GOT3 (cell line): ENCODE results near the gene TRIO.

Experiments
- DNase-seq: peaks from one replicate; lab custom pipeline; 2025; ENCODE audit warnings: mixed read lengths; lab: John Stamatoyannopoulos, UW

Gene TRIO

DNA sequence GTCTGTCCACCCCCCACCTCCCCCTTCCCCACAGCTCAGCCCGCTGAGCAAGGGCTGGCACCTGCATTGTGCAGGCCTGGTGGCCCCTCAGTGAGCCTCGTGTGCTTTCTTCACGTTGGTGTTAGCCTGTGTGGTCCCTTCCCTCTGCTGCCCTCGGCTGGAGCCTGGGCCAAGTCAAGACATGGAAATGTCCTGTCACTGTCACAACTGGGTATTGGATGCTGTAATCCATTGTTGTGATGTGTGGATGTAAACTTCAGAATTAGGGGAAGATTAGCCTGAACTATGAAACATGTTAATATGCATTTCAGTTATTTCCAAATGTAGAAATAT, 103.9 kb downstream of the TRIO start:
- DNase-seq: no peak

DNA sequence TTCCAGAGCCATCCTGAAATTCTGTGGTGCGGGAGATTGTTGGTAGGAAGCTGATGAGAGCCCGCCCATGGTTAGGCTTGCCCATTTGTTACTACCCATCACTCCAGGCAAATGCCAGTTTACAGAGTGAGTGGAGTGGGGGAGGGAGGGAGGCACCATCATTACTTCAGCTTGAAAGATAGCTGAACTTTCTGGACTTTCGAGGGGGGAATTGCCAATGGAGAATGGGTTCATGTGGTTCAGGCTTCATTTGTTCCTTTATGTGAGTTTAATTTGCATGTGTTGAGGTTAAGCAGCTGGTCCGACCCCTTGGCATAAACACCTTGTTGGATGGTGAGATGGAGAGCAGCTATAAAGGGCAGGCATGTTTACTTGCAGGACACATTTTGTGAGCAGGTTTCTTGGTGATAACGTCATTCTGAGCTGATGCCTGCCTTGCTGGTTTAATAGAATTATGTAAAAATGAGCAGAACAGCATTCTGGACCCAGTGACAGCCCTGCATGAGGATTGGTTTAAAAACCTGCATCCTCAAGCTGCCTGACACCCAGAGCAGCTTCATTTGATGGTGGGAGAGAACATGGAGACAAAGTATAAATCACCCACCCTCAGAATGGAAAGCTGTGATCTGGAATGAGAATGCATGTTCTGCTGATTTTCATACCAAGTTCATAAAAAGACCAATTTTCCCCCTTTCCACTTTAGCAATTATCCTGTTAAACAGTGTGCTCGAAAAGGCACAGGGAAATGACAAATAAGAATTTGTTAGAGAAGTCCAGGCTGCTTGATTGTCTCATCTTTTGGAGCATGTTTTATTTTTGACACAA, 106.3 kb downstream of the TRIO start:
- DNase-seq: no peak

- DNase-seq: no peak
These were observed 107.0 kb downstream of the TRIO start for GRCh38 chr5:14250084-14250695.

GRCh38 chr5:14250748-14251701, 107.9 kb downstream of the TRIO start:
- no peak for DNase-seq

DNA sequence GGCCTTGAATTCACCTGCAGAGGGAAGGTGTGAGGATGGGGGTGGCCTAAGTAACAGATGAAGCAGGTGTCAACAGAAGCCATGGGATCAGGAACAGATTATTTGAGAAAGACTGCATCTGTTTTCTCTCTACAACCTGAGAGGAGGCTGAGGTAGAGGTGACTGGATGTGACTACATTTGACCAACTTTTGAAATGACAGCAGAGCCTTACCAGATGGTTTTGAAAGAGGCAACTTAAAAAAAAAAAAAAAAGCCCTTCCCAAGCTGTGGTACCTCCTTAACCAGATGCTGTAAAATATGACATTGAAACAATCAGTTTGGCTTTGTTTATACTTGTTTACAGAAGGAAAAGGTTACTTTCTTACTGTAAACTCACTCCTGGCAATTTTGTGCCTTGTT, 108.6 kb downstream of the TRIO start:
- no peak for DNase-seq

DNA sequence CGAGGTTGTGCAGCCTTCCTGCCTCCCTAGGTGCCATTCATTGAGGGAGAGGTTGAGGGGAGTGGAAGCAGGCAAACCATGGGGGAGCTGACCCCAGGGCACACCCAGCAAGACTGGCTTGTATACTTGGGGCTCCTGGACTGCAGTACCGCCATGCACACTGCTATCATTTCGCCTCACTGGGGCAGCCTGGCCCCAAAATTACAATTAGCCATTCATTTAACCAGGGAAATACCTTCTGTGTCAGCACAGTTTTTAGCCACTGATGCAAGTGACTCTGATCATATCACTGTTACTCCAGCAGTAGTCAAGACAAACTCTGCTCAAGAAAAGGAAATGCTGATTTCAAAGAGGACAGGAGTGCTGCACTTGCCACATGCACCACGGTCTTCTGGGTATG, 109.7 kb downstream of the TRIO start:
- DNase-seq: no peak

DNA sequence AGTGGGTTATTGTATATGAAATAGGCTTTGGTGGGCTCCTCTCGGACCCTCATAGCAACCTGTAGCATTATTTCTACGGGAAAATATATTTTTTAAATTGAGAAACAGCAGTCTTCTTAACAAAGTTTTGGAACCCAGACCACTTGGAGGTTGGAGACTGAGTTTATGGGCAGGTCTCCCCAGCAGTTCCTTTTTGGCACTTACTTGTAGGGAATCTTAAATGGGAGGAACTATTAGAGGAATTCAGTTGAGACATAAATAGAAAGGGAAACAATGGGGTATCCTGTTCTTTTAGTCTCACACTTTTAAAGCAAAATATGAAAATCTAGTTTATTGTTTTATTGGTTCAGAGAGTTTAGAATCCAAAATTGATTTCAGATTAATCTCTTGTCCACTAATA, 111.5 kb downstream of the TRIO start:
- DNase-seq: no peak

- DNase-seq: no peak
These were observed 113.0 kb downstream of the TRIO start for GRCh38 chr5:14256026-14256690.

DNA sequence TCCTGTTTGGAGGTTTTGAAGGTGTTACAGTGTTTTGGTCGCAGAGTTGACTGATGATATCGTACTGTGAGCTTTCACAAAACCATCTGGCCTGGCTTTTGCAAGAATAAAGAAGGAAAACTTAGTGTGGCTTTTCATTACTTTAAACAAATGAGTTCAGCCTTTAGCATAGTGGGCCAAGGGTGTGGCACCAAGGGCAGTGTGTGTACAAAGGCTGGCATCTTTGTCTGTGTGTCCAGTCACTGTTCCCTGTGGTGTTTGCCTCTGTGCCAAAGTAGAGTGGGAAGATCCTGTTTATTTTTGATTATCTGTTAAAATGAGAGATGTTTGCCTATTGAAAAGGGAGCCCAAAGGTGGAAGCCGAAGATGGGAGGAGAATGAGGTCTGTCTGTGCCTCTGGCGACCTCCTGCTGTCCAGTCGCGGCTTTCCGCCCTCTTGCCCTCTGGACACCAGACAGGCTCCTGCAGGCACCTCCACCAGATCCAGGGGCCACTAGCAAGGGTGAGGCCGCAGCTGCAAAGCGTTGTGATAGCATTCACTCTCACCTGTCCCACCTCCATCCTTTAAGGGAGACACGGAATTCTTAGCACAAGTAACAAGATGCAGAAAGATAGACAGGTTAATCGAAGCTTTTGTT, 113.7 kb downstream of the TRIO start:
- no peak for DNase-seq

DNA sequence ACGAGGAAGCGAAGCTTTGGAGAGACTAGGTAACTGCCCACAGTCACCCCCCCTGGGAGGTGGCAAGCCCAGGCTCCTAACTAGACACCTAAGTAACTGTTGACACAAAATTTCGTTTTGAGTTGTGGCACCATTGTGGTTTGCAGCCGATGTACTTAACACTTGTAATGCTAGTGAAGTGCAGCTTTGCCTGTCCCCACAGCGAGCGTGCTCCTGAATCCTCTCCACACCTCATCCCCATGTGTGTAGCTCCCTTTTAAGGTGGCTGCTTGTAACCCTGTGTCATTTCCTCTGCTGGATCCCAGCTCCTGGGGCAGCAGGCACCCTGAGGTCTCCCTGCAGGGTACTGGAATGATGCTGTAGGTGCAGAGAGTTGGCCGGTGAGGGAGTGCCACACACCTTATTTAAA, 114.9 kb downstream of the TRIO start:
- DNase-seq: no peak

- no peak for DNase-seq
These were observed 115.7 kb downstream of the TRIO start for GRCh38 chr5:14258840-14259239.

DNA sequence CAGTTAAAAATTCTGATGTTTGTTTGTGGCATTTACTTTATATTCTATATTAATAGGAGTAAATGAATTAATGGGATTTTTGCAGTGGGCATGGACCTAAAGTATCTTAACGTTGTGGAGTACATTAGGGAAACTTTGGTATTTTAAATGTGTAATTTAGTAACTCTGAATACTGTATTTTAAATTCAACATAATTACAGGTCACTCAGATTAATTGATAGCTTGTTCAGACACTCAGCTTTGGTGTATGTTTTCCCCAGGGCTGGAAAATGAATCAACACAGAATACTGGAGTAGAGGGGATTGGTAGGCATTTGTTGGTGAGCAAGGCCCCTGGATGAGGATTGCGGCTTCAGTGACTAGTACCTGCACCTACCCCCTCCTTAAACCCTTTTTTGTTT, 117.5 kb downstream of the TRIO start:
- no peak for DNase-seq

DNA sequence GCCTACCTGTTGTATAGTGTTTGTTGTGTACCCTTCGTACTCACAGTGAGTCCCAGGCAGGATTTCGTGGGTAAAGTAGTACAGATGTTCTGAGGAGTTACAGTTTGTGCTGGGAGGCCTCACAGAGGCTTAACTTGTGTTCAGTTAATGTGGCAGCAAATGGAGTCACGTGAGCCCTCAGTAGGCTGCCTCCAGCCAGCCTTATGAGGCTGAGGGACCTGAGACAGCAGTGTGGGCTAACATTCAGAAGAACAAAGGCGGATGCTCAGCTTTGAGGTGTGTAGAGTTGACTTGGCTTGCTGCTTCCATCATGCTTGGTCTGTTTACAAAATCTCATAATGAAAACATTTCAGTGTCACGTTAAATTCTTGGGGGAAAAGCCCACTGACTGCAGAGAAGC, 118.1 kb downstream of the TRIO start:
- no peak for DNase-seq

DNA sequence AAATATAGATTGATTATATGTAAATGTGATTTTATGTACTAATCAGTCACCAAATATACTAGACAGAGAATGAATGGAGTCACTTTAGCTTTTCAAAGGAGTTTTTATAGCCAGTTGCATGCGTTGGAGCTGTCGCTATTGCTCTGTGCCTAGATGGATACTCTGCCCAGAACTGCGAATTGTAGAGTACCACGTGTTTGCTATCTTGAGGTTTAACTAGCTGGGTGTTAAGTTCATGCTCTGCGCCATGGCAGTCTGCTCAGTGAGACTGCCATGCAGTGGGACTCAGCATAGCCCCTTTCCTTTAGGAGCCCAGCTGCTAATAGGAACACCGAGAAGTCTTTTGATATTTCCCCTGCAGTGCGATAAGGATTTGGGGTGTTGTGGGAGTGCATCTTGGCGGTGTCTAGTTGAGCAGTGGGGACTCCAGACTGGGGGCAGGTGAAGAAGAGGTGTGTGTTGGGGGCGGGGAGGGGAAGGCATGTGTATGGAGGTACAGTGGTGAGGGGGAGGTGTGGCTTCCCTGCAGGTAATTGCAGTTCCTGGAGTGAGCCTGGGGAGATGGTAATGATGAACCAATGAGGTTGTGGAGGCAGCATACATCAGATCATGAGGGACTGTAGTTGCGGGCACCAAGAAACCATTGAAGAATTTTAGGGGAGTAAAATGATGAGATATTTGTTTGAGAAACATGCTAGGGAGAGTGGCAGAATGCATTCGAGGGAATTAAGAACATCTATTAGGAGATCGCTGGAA, 118.9 kb downstream of the TRIO start:
- DNase-seq: no peak

DNA sequence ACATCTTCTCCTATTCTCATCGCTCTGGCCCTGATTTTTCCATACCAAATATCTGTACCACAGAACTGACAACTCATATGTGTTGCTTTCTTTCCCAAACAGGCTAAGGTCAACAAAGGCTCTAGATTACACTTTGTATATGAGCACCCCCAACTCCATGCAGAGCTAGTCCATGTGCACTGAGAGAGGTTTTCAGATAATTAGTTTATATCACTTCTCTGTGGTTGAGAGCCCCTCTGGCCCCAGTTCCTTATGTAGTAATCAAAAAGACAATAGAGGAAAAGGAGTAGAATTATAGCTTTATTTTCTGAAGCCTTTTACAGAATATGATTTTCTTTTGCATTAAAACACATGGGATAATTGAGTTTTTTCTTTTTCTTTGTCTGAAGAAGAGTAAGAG, 120.0 kb downstream of the TRIO start:
- no peak for DNase-seq

- no peak for DNase-seq
These were observed 120.6 kb downstream of the TRIO start for GRCh38 chr5:14263699-14264098.

DNA sequence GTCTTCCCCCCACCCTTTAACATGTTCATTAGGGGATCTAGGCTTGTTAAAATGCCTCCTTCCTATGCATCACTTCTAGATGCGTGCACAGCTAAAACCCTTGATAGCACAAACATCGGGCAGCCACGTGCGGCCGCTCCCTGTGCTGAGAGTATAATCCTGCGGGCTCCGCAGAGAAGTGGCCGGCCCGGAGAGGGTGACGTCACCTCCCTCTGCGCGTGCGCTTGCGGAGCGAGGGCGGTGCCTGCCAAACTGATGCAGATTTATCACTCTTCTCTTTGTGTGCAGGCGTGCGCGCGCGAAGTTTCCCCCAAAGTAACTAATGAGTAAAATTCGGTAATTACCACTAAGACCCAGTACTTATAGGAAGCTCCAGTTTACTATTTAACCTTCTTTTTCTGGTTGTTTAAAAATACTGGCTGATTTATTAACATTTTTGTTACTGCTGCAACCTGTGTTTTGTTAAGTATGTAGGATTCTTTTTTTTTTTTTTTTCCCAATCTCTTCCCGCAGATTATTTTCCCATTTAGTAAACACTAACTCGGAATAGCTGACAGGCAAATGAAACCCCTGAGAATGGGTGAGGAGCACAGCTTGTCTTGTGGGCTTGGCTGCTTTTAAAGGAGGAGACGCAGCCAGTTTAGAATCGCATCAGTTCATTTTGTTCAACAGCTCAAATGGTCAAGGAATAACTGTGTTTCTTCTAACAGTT, 121.6 kb downstream of the TRIO start:
- DNase-seq: peak; percentile 69

DNA sequence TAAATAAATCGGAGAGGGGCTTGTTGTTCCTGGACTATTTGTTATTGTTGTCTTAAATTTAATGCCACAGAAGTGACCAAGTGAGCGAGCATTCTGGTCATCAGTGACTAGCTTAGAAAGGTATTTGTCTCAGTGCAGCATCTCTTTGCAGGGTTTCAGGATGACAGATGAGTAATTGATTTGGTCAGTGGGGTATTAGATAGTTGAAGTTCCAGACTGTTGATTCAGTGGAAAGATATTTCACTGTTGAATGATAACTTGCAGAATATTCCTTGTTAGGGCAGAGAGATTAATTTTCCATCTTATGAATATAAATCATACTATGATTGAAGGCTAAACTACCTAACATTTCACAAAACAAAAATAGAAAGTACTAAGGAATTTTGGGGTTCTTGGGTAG, 122.4 kb downstream of the TRIO start:
- DNase-seq: no peak

DNA sequence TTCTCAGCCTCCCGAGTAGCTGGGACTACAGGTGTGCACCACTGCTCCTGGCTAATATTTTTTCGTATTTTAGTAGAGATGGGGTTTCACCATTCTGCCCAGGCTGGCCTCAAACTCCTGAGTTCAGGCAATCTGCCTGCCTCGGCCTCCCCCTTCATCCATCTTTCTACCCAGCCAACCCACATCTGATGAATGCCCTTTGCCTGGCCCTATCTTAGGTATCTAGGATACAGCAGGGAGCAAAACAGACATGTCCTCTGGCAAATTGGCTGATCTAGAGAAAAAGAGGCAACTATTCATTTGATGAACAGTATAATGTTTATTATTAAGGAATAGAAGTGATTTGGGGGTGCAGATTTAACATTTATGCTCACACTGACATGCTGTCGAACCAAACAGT, 123.0 kb downstream of the TRIO start:
- no peak for DNase-seq

- DNase-seq: no peak
These were observed 123.5 kb downstream of the TRIO start for GRCh38 chr5:14266686-14267085.
